Uterus (tissue), 2 donors: ENCODE results near the gene WNK1.

Source experiments
- POLR2A ChIP-seq, 2 donors: fragments of 450-650 bp; IDR thresholded peaks; one replicate each; pipeline ENCODE4 v1.6.1; 2016; ENCODE audit warnings: antibody characterized with exemption in 2 of 2, mild to moderate bottlenecking in 1 of 2, moderate library complexity in 1 of 2
- TF ChIP-seq, protein P1 (sequence below), 4 experiments: fragments of 200-600 bp in 2 of 4; fragments of 450-650 bp in 2 of 4; sonication (generic) in 2 of 4; IDR thresholded peaks; one replicate each; pipeline ENCODE4 v1.5.1; 2016 to 2019; ENCODE audit warnings: antibody characterized with exemption in 4 of 4, mild to moderate bottlenecking in 2 of 4, moderate library complexity in 1 of 4

DNA sequence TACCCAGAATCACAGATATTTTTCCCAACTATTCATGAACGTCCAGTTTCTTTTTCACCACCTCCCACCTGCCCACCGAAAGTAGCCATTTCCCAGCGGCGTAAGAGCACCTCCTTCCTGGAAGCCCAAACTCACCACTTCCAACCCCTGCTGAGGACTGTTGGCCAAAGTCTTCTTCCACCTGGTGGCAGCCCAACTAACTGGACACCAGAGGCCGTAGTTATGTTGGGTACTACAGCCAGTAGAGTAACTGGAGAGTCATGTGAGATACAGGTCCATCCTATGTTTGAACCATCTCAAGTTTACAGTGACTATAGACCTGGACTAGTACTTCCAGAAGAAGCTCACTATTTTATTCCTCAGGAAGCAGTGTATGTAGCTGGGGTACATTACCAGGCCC, 115.5 kb downstream of the WNK1 start:
- TF ChIP-seq POLR2A (IDR thresholded peaks at IDR 0.05): no peak
- TF ChIP-seq, protein P1, sequence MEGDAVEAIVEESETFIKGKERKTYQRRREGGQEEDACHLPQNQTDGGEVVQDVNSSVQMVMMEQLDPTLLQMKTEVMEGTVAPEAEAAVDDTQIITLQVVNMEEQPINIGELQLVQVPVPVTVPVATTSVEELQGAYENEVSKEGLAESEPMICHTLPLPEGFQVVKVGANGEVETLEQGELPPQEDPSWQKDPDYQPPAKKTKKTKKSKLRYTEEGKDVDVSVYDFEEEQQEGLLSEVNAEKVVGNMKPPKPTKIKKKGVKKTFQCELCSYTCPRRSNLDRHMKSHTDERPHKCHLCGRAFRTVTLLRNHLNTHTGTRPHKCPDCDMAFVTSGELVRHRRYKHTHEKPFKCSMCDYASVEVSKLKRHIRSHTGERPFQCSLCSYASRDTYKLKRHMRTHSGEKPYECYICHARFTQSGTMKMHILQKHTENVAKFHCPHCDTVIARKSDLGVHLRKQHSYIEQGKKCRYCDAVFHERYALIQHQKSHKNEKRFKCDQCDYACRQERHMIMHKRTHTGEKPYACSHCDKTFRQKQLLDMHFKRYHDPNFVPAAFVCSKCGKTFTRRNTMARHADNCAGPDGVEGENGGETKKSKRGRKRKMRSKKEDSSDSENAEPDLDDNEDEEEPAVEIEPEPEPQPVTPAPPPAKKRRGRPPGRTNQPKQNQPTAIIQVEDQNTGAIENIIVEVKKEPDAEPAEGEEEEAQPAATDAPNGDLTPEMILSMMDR (IDR thresholded peaks at IDR 0.05): no peak
